Stimulated activated naive CD8-positive, alpha-beta T cell treated with anti-CD3 and anti-CD28 coated beads, Interleukin-15, Interleukin-2, amounts not matched to agents 100 U/mL and 50 U/mL, for 24 hours (primary cell): ENCODE results near the gene VIPR2.
"Not testable (repeated sequence)": the region's sequence is repeated elsewhere in the genome, so short reads cannot be mapped to it uniquely, and the experiment has no call there.

ENCODE experiments used
- ATAC-seq: fragments of 150-1000 bp; cut with Tn5 transposase; one replicate; pipeline ENCODE4 v1.10.0; 2021
- DNase-seq: peaks from one replicate; pipeline ENCODE4 v3.0.0; 2021

The VIPR2 gene

DNA sequence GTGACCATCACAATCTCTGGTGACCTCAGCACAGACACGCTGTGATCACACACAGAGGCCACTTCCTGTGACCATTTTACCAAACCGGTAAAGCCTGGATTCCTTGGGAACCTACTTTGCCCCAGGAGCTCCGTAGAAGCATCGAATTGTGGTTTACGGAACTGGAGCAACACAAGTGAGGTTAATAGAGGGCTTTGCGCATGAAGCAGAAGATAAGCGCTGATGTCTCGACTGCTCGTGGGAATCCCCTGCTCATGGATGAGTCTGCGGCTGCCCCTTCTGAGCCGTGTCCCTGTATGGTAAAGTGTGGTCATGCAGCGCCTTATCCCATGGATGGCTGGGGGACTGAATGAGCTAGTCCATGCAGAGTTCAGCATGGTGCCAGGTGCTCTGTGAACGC, 53.6 kb downstream of the VIPR2 start:
- no peak for DNase-seq
- ATAC-seq: no peak

DNA sequence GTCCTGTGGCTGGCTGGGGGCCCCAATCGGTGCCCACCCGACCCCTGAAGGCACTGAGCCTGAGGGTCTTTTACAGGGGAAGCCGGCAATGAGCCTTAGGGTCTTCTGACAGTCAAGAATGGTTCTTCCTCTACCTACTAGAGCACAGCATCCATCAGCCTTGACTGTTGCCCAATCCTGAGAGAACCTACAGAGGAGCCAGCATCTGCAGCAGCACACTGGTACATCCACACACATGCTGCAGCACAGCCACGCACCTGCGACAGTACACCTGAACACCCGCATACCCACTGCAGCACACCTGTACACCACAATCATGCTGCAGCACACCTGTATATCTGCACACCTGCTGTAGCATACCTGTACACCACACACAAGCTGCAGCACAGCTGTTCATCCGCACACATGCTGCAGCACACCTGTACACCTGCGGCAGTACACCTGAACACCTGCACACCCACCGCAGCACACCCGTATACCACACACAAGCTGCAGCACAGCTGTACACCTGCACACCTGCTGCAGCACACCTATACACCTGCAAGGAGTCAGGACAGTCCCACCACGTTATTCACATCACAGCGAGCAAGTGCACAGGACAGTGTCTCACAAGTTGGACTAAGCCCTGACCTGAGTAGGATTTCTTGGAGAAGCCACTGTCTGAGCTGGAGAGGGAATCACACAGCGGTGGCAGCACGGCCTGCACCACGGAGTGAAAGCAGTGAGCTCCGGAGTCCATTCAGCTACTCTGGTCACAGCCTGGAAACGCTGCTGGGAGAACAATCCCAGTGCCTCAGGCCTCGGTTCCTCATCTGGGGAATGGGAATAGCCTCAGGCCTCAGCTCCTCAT, 56.4 kb downstream of the VIPR2 start:
- DNase-seq (no peak), ATAC-seq (no peak)

DNA sequence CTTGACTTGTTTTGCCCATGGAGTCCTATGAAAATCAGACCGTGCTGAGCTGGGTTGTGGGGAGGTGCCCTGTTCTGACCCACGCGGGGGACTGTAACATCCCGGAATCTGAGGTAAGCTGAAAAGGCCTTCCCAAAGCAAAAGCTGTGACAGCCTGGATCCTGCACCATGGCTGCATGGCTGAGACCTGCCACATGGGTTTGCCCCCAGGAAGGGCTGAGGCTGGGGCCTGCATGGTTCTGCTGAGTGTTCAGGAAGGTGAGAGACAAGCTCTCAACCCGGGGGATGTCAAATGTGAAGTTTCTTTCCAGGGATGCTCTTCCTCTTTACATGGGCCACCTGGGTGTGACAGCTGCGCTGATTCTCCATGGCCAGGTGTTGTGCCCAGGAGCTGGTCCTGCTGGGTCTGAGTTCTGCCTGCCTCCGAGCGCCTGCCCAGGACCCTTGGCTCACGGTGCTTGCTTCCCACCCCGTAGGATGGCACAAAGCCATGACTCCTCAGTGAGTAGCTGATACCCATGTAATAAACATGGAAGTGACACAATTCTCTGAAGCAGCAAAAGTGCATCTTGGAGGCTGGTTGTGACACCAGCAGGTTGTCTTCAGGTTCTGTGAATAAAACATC, 58.3 kb downstream of the VIPR2 start:
- no peak for ATAC-seq
- no peak for DNase-seq

DNA sequence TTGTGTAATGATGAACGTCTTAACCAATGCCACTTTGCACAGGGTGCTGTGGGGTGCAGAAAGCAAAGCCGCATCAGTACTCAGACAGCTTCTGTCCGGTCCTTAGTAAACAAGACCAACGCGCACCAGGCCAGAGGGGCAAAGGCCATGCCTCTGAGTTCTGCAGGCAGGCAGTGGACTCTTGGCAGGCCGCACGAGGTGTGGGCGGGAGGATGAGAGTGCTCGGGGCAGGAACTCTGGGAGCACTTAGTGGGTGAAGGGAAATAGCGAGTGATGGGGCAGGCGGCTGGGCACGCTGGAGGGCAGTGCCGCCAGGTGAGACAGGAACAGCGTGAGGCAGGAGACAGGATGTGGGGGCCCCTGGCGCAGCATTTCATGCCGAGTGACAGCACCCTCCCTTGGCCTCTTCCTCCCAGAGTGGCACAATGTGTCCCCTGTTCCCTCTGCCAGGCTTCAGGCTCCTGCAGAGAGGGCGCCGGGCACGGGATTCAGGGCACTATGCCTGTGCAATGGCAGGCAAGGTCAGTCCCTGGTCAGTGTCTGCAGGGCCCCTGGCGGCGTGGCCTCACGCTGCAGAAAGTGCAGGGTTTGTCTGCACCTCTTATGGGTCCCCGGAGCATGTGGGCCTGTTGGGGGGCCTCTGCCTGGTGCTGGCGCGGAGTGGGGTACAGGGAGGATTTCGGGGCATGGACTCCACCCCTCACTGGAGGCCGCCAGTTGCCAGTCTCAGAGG, 60.4 kb downstream of the VIPR2 start:
- ATAC-seq: no peak
- no peak for DNase-seq

DNA sequence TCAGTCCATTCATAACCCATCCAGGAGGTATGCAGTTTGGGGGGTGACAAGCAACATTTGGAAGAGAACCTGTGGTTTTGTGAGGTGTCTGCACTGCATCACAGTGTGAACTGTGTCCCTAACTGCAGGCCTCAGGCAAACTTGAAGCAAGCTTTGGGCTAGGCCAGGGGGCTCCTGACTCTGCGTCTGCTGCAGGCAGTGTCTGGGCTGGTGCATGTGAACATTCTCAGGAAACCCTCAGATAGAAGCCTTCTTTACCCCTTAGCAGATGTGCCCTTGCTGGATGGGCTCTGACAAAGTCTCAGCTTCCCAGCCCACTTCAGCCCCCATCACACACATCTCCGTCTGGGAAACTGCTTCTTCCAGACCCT, 61.0 kb downstream of the VIPR2 start:
- DNase-seq (no peak), ATAC-seq (no peak)

DNA sequence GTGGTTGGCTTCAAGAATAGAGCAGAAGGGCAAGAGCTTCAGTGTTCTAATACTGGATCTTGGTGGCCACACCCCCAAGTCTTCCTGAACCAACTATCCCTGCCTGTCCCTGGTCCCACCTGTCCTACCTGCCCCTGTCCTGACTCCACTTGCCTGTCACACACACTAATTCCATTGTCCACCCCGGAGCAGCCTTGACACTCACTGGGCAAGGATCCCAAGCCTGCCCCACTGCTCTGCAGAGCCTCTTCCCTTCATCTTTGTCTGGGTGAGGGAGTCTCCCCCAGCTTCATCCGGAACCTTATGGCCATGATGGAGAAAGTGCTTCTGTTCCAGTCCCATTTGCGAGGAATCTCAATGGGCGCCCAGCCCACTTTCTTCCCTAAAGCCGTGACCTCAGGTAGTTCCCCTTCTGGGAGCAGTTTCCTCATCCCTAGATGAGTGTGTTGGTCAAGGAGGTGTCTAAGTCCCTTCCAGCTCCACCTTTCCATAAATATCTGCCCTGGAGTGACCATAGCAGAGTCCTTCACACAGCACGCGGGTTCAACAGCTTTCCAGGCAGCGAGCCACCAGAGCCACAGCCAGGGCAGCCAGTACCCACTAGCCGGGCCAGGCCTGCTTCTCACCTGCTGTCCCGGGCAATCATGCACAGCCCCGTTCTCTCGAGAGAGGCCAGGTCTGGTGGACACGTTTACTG, 61.5 kb downstream of the VIPR2 start:
- ATAC-seq (no peak), DNase-seq (no peak)

DNA sequence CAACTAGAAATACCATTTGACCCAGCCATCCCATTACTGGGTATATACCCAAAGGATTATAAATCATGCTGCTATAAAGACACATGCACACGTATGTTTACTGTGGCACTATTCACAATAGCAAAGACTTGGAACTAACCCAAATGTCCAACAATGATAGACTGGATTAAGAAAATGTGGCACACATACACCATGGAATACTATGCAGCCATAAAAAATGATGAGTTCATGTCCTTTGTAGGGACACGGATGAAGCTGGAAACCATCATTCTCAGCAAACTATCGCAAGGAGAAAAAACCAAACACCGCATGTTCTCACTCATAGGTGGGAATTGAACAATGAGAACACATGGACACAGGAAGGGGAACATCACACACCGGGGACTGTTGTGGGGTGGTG, 62.6 kb downstream of the VIPR2 start:
- not testable (repeated sequence) for ATAC-seq

DNA sequence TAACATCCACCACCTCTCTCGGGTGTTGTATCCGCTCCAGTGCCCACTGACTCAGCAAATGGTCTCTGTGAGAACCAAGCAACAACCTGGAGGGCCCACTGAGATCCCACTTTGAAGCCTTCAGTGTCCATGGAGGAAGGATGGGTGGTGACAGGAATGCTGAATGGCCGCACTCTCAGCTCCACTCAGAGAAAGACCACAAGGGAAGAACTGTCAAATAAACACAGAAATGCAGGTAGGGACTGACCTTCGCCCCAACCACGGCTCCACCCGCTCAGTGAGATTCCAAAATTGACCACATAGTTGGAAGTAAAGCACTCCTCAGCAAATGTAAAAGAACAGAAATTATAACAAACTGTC, 65.8 kb downstream of the VIPR2 start:
- ATAC-seq (no peak), DNase-seq (no peak)

More for the DNA sequence above, 62.6 kb downstream of the VIPR2 start:
- DNase-seq: not testable (repeated sequence)

DNA sequence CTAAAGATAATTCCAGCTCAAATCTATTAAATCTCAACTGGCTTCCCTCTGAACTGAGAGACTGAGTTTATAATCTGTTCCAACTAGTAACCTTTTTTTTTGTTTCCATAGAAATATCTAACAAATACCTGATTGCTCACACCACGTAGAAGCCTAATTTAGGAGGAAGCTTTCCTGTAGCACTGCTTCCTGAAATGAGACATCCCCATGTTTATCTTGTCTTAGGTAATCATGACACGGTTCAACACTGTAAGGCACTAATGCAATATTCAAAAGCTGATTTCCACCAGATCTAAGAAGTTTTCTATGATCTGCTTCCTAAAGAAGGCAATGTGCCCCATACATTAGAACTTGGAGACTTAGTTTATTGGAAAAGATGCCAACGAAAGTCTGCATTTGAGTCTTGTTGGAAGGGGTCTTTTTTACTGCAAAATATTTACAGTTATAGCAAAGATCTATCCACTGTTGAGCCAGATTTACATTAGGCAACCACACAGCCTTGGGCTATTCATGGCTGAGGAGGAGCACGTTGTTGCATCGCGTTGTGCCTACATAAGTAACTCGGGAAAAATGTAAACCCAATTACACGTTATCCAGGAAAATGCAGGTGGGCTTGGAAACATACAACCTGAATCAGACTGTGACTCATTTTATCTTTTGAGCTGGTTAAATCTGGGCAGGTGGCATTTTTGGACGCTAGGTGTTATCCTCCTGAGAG, 66.3 kb downstream of the VIPR2 start:
- ATAC-seq: no peak
- no peak for DNase-seq

DNA sequence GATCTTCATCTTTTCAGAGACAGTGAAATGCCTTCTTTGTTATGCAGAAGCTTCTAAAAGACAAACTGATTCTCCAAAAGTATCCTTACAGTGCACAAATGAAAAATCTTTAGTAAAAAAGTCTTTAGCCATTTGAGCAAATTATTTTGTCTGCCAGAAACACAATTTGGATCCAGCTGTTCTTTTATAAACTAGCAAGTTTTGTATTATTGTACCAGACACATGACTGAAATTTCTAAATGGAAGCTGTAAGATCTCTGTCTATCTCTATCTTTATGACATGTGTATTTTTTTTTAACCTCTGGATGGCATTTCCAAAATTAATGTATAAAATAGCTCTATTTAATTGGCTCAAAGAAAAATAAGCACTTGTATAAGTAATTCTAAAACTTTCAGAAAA, 68.3 kb downstream of the VIPR2 start:
- no peak for DNase-seq
- no peak for ATAC-seq

DNA sequence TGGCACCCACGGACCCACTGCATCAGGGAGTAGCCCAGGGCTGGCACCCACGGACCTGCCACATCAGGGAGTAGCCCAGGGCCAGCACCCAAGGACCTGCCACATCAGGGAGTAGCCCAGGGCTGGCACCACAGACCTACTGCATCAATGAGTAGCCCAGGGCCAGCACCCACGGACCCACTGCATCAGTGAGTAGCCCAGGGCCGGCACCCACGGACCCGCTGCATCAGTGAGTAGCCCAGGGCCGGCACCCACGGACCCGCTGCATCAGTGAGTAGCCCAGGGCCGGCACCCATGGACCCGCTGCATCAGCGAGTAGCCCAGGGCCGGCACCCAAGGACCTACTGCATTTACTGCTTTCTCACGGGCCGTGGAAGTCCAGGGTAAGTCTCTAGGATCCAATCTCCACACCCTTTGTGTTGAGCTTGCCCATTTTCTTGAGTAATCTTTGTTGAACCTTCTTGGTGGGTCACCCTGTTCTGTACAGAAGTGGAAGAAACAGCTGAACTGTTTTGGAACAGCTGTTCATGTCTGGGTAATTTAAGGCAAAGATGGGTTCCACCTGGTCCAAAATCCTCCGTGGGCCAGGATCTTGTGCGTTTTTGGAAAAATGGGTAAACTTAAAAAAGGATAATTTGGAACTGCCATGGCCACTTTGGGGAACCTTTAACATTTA, 69.0 kb downstream of the VIPR2 start:
- DNase-seq (no peak), ATAC-seq (no peak)

DNA sequence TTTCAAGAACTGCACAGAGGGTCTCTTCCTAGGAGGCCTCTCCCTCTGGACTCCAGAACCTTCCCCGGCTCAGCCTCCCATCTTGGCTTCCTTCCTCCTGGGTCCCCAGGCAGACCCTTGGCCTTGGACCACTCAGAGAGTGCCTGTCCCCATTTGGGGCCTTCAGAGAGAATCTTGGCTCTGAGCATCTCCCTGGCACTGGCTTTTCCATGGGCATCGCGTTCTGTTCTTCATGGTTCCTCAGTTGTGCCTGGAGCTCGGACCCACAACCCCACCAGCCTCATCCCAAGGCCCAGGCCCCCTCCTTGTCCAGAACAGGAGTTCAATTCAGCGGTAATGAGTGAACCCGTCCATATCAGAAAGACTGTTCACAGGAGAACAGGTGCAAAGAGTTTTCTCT, 73.4 kb downstream of the VIPR2 start:
- no peak for ATAC-seq
- DNase-seq: no peak

DNA sequence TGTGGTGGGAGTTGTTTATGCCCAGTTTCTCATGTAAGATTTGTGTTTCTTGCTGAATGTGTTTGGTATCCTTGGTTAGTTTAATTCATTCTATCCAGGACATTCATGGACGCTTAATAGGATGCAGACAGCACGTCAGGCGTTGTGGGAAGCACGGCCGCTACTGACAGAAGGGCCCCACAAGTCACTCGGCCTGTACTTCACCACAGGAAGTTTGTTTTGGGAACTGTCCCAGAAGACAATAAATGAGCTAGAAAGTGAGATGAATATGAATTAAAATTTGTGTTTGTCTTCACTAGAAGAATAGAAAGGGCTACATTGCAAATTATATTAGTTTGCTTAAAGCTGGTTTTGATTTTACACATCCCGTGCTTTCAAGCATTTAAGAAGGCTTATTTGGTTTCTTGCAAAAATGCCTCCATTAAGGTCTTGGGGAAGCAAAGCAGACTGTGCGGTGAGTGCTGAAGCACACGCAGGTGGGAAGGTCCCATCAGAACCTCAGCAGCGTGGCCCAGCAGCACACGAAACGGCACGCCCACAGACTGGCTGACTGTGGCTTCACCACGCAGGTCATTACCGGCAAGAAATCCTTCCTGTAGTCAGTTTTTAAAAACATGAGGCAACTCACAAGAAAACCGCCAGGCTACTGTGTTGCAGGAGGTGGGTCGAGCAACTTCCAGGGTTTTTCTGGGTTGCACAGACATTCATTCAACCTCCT, 74.1 kb downstream of the VIPR2 start:
- ATAC-seq (no peak), DNase-seq (no peak)

DNA sequence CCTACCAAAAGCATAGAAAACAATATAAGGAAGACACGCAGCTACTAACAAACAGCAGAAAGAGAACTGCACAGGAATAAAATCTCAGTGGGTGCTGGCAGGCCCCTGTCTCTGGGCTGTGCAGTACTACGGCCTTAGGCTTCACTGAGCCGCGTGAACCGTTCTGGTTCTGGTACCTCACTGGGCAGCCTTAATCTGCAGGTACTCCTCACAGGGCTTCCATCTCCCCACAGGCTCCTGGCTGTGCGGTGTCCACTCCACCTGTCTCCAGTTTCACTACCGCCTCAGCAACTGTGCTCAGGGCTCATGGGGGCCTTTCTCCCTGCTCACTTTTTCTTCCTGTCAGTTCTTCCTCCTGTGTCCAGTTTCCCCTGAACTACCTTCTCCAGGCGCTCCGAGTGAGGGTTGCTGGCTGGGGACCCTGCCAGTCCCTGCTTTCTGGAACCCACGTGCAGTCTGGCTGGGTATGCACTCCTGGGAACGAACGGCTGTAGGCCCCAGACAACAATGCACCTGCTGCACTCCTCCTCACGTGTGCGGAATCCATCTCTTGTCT, 75.7 kb downstream of the VIPR2 start:
- ATAC-seq: no peak
- no peak for DNase-seq

DNA sequence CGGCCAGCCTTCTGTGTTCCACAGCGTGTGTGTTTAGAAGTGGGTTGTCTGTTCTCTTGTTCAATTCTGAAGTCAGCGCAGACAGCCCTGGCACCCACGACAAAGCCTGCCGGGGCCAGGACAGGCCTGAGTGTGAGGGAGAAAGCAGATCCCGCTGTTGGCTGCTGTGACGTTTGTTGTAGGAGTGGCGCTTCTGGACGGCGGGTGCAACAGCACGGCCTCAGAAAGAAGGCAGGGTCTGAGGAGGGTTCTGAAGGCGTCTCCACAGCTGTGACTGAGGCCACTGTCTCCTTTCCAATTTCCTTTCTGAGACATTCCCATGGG, 76.2 kb downstream of the VIPR2 start:
- peak; percentile 53 for ATAC-seq
- peak; percentile 7 for DNase-seq

DNA sequence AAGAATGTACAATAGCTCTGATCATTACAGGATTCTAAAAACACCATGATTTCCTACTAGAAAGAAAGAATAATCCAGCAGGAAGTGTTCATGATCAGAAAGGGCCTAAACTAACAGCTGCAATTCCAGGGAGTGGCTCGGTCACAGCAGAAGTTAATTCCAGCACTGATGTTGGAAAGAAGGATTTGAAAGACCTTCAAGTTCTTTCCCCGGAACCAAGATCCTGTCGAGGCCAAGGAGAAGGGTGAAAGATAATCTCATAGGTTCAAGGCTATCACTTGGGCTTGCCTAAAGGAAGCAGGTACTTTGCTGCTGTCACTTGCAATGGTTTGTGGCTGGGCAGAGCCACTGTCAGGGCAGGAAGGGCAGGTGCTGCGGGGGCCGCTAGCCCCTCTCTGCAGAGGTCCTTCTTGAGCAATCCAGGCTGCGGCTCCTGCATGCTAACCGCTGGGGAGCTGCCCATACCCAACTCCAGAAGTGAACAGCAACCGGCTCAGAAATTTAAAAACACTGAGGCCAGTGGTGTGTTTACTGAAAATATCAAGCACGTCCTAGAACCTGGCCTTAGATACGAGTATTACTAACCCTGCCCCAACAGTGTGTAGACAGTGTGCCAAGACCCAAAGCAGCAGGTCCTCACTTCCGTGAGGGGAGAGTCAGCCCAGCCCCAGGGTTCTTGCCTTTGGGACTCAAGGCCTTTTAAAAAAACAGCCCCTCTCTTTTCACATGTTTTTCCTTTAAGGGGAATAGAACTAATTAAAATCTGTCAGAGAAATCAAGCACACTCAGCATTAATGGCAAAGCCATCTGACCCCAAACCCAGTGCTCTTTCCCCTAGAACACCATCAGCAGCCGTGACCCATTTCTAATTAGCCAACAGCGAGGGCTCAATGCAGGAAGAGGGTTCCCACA, 76.8 kb downstream of the VIPR2 start:
- ATAC-seq (no peak), DNase-seq (no peak)

DNA sequence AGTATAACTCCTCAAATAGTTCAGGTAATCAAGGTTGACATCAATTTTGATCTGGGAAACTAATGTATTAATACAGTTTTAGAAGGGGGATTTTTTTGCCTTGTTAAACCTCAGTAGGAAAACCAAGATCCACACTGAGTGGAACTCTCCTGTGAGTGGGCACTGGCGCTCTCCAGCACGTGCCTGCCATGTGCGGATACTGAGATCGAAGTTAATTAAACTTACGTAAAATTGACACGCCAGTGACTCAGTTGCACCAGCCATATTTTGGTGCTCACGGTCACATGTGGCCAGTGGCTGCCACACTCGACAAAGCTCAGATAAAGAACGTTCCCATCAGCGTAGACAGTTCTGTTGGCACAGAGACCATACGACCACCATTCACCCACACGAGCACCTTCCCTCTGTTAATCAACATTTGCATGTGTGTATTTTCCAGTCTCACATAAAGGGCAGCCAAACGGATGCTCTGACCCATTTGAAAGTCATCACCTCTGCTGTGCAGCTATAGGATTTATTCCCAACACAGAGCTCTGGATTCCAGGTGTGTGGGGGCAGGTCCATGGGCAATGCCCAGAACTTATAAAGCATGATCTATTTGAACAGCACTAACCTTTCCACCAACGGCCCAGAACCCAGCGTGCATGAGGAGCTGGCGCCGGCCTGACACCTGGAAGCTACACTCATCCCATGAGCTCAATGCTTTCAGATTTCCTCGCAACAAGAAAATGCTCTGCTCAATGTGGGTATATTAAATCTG, 77.7 kb downstream of the VIPR2 start:
- DNase-seq: no peak
- ATAC-seq: no peak

DNA sequence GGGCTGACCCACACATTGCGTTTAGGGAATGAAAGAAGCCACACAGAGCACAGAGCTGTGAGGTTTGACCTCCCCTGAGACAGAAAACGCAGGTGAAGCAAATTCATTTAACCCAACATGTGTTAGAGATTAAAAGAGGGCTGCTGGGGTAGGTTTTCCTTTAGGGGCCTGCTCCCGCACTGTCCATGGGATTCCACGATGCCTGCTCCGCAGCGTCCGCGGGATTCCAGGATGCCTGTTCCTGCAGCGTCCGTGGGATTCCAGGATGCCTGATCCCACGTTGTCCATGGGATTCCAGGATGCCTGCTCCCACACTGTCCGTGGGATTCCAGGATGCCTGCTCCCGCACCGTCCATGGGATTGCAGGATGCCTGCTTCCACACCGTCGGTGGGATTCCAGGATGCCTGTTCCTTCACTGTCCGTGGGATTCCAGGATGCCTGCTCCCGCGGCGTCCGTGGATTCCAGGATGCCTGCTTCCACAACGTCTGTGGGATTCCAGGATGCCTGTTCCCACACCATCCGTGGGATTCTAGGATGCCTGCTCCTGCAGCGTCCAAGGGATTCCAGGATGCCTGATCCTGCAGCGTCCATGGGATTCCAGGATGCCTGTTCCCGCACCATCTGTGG, 78.7 kb downstream of the VIPR2 start:
- no peak for DNase-seq
- no peak for ATAC-seq
